ENCODE measurements around the gene NOTUM.

The NOTUM gene

GRCh38 chr17:81934850-81935708 is 25.9 kb downstream of the NOTUM start:
- no peak for DNase-seq

- DNase-seq, result no peak
Observed at GRCh38 chr17:81934098-81934757, 26.8 kb downstream of the NOTUM start.

DNA sequence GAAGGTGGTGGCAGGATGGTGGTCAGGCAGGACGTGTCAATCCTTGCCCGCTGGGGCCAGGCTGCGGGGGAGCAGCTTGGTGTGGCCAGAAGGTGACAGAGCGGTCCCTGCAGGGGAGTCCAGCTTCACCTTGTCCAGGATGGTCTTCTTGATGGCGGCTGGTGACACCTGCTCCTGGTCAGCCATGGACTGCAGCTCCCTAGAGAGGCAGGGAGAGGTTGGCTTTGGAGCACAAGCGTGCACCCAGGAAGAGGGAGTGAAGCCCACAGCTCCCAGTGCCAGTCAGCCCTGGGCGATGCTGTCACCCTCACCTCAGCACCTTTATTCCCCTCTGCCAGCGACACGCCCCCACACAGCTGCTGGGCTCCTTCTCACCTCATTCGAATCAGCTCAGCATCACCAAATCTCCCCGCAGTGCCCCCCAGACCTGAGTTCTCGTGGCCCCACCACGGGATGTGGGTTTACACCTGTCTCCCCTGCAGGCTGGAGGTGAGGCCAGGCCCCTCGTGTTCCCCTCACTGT is 27.7 kb downstream of the NOTUM start:
- no peak for DNase-seq

- DNase-seq, result no peak
Observed at GRCh38 chr17:81932333-81932983, 28.5 kb downstream of the NOTUM start.

DNA sequence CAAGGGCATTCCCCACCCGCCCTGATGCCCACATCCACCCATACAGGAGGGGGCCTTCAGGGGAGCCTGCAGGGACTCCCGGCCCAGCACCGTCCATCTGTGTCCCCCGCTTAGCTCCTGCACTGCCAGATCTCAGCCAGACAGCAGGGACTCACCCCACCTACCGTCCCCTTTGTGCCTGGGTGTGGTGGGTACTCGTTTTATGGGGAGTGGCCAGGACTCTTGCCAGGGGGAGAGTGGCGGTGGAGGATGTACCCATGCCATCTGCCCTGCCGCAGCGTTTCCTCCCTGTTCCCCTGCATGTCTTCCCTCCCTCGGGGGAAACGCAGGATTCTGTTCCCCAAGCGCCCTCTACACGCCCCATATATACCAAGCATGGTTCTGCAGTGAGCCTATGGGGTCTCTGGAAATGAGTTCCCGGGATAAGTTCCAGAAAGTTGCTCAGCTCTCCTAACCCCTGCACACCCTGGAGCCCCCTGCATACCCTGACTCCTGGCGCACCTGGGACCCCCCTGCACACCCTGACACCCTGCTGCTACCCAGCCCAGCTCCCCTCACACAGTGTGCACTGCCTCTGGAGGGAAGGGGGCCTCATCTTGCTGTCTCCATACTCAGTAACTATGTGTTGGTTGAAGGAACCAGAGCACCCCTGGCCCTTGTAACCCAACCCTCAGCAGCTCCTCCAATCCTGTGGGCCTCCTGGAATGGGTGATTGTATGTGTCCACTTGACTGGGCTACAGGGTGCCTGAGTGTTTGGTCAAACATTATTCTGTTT is 29.2 kb downstream of the NOTUM start:
- DNase-seq, result no peak

DNA sequence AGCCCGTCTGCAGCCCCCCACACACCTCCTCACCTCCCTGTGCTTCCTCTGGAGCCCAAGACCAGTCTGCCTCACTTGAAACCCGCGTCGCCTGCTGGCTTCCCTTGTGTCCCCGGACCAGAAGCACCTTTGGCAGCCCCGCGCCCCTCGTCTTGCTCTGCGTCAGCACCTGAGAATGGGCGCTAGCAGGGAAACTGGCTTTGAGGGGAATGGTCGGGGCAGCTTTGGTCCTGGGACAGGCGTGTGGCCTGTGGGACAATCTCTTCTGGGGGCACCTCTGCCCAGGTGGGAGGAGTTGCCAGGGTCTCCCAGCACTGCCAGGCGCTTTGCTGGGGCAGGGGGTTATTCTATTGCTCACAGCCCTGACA is 29.8 kb downstream of the NOTUM start:
- no peak for DNase-seq

DNA sequence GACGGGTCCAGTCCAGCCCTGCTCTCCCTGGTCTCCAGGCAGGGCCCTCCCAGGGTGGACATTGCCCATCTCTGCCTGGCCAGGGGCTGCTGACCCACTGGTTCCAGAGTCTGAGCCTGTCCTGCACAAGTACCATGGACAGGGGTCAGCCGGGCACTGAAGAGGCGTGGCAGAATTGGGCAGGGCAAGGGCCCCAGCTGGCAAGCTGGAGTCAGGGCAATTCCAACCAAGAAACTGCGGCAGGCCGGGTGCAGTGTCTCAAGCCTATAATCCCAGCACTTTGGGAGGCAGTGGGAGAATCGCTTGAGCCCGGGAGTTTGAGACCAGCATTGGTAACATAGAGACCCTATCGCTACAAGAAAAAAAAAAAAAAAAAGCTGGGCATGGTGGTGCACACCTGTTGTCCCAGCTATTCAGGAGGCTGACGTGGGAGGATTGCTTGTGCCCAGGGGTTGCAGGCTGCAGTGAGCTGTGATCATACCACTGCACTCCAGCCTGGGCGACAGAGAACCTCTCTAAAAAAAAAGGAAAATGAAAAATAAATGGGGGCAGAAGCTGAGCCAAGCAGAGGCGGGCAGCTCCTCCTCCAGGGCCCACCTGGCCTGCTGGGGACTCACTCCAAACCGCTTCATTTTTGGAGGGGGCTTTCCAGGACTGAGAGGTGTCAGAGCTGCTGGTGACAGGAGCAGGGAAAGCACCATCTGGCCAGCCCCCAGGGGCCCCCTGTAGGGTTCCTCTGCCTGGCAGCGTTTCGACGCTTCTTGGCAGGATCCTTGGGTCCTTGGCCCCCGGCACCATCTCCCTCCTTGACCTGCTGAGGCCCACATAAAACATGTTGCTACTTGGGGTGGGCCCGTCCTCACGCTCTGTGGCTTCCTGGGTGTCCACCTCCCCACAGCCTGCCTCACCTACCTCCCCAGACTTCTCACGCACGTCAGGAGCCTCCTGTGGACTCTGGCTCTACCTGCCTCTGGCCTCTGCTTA is 30.6 kb downstream of the NOTUM start:
- no peak for DNase-seq

GRCh38 chr17:81929253-81930141 is 31.5 kb downstream of the NOTUM start:
- no peak for DNase-seq

- no peak for DNase-seq
Observed at GRCh38 chr17:81928544-81929252, 32.3 kb downstream of the NOTUM start.

- peak; percentile 69 for DNase-seq
Observed at GRCh38 chr17:81927653-81928543, 33.1 kb downstream of the NOTUM start, which contains the start of gene MAFG. Gene MAFG (minus strand): TSS chr17:81927735. CDS start chr17:81923185, 4,550 bp downstream.

DNA sequence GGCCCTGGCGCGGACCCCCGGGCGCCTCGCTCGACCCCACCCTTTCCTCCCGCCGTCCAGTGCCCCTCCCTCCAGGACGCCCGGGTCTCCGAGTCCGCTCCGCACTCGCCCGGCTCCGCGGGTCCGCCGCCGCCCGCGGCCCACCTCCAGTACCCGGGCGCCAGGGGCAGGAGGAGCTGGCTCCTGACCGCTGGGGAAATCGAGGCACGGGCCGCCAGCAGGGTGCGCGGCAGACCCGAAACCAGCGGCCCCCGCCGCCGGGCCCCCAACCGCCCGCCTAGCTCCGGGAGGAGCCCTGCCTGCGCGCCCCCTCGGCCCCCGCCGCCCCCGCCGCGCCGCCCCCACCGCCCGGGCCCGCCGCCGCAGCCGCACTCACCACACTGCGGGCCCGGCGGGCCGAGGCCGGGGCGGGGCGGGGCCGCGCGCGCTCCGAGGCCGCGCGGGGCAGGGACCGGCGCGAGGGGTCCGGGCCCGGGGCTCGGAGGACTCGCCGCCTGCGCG is 33.8 kb downstream of the NOTUM start:
- DNase-seq, result no peak

DNA sequence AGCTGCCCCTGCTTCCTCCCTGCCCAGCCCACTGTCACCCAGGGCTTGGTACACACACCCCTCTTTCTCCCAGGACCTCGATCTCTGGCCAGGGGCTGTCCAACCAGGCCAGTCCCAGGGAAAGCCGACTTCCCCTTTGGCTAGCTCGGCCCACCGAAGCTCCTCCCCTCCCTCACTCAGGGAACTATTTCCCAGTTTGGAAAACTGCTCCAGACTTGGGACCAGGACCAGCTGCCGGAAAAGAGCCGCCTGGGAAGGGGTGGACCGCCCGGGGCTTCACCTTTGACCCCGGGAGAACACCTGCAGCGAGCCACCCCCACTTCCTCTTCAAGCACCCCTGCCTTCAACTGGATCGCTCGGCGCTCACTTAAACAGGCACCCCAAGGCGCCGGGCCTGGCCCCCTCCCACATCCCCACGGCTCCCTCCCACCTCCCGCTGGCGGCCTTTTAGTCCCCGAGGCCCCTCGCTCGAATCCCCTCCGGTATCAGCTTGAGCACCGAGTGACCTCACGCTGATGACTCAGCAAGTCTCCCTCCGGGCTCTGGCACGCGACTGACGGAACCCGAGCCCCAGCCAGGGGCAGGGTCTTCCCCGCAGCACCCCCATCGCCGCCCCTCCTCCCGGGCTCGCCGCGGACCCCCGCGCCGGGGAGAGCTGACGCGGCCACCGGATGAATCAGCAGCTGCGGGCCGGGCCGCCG is 34.4 kb downstream of the NOTUM start:
- no peak for DNase-seq

DNA sequence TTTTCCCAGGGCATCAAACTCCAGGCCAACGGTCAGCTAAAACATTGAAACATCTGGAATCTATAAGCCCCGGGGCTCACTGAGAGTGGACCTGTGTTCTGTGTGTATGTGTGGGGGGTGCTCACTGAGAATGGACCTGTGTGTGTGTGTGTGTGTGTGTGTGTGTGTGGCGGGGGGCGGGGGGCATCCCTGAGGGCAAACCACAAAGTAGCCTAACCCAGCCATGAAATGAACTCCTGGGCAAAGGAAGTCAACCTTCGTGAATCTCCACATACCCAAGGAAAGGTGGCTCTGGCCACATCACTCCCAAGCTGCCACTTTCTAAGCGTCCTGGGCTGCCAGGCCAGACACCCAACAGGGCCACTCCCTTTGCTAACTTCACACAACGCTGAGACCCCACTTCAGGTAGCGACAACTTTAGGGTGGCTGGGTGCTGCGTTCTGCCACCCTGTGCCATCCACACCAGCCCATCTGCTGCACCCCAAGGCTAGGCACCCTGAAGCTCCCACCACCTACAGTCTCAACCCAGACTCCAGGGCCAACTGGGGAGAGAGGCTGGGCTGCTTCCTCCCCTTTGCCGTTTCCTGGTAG is 35.0 kb downstream of the NOTUM start:
- DNase-seq, result no peak

- DNase-seq, result no peak
Observed at GRCh38 chr17:81924557-81925532, 36.1 kb downstream of the NOTUM start.

DNA sequence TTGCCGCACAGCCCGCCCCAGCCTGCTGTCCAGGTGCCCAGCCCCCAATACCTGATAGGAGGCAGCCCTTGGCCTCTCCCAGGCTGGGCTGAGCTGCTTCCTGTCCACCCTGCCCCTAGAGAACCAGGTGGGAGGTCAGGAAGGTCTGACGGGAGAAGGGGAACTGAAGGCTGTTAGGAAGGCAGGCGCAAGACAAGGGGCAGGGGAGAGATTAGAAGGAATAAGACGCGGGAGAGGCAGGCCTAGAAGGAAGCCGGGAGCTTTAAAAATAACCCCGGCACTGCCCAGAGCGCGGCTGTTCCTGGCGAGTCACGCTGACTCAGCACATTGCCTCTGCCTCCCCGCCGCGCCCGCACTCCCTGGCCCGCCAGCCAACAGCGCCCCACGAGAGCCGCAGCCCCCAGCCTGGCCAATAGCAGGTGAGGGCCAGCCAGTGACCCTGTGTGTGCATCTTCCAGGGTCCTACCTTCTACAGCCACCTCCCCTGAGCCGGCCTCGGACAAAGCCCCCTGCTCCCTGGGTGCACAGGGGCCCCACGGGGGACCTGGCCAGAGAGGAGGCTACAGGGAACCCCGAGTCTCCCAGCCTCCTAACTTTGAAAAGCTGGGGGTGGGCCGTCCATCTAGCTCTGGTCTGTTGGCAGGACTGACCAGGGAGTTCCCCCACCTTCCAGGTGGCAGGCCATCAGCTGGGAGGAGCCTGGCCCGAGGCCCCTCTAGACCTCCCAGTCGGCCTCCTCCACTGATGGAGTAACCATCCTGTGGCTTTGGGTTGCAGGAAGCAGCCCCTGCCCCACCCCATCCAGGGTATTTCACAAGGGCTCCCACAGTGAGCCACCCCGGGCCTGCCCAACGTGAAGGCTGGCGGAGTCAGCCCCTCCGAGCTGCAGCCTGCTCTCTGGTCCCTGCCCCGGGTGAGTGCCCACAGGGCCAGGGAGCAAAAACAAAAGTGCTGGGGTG is 37.4 kb downstream of the NOTUM start:
- DNase-seq, result no peak

All from DMS153 (cell line).